Lower leg skin (tissue), 3 donors: ENCODE measurements around the gene GALE.
"Not testable (repeated sequence)": the region's sequence is repeated elsewhere in the genome, so short reads cannot be mapped to it uniquely, and the experiment has no call there.

Source experiments
- CTCF ChIP-seq, 3 donors: fragments of 450-650 bp; IDR thresholded peaks; one replicate each; pipeline ENCODE4 v1.5.1; 2016; ENCODE audit warnings: antibody characterized with exemption in 3 of 3, mild to moderate bottlenecking in 3 of 3, moderate library complexity in 2 of 3
- POLR2A ChIP-seq, 2 donors: fragments of 450-650 bp; IDR thresholded peaks; one replicate each; pipeline ENCODE4 v1.6.1; 2016 to 2017; ENCODE audit warnings: antibody characterized with exemption in 2 of 2, mild to moderate bottlenecking in 1 of 2, moderate library complexity in 1 of 2

GRCh38 chr1:23794732-23795182 is 5.8 kb downstream of the GALE start:
- not testable (repeated sequence) for TF ChIP-seq CTCF, POLR2A (IDR thresholded peaks at IDR 0.05)
